ENCODE data around the gene RNF13. TPM values are rescaled to one million over a fixed set of nuclear protein-coding genes. Genes with fewer than 3 reads are reported as not detected.

RNF13 gene
- total RNA-seq, 4 donors from 2014 or later: 62.3 to 106 (median 91.1) TPM

DNA sequence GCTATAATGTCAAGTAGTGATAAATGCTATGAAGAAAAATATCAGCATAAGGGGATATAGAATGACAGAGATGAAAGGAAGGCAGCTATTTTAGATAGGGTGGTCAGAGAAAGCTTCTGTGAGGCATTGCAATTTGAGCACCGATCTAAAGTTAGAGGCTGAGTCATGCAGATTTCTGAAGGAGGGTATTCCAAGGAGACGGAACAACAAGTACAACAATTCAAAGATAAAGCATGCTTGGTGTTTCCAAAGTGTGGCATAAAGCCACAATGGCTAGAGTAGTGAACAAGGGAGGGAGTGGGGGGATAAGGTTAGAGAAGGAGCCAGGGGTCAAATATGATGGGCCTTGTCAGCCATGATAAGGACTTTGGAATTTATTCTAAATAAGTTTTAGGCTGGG is 85.8 kb downstream of the RNF13 start:
- TF ChIP-seq, protein P1, sequence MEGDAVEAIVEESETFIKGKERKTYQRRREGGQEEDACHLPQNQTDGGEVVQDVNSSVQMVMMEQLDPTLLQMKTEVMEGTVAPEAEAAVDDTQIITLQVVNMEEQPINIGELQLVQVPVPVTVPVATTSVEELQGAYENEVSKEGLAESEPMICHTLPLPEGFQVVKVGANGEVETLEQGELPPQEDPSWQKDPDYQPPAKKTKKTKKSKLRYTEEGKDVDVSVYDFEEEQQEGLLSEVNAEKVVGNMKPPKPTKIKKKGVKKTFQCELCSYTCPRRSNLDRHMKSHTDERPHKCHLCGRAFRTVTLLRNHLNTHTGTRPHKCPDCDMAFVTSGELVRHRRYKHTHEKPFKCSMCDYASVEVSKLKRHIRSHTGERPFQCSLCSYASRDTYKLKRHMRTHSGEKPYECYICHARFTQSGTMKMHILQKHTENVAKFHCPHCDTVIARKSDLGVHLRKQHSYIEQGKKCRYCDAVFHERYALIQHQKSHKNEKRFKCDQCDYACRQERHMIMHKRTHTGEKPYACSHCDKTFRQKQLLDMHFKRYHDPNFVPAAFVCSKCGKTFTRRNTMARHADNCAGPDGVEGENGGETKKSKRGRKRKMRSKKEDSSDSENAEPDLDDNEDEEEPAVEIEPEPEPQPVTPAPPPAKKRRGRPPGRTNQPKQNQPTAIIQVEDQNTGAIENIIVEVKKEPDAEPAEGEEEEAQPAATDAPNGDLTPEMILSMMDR (IDR thresholded peaks at IDR 0.05): no peak
- TF ChIP-seq EP300 (IDR thresholded peaks at IDR 0.05) (no peak), POLR2AphosphoS5 (IDR thresholded peaks at IDR 0.05) (no peak), POLR2A (IDR thresholded peaks at IDR 0.05) (no peak)
- Histone ChIP-seq H3K27ac (no peak overlapping the region), H3K27me3 (no peaks in the 10 kb centered on the region), H3K36me3 (peaks cover 0 to 10% of the 10 kb centered on the region in 2 donors), H3K4me1 (peaks cover 0 to 30% (median 0%) of the 10 kb centered on the region in 3 donors), H3K4me3 (no peak overlapping the region), H3K9me3 (no peaks in the 10 kb centered on the region)
- no peak for ATAC-seq
- 31 to 41% methylated on average over 2 of the region's 2 CpGs for WGBS, 2 donors (ENCODE audit: low coverage in 1 of 2)

DNA sequence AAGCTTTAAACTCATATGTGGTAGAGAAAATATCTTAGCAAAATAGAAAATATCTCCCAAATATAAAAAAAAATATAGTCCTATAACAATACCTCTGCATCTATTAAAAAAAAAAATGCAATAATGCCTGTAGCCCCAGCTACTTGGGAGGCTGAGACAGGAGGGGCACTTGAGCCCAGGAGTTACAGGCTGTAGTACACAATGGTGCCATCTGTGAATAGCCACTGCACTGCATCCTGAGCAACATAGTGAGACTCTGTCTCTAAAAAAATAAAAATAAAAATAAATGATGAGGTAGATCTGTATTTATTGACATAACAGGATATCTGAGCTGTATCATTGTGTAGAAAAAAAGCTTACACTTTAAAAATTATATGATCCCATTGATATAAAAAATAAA is 87.3 kb downstream of the RNF13 start:
- Histone ChIP-seq H3K4me3 (no peak overlapping the region), H3K9me3 (no peaks in the 10 kb centered on the region), H3K4me1 (peaks cover 0 to 17% (median 0%) of the 10 kb centered on the region in 3 donors), H3K27me3 (no peaks in the 10 kb centered on the region), H3K36me3 (peaks cover 0 to 10% of the 10 kb centered on the region in 2 donors), H3K27ac (no peak overlapping the region)
- TF ChIP-seq EP300 (IDR thresholded peaks at IDR 0.05) (no peak), POLR2A (IDR thresholded peaks at IDR 0.05) (no peak), POLR2AphosphoS5 (IDR thresholded peaks at IDR 0.05) (no peak)
- TF ChIP-seq, protein P1 (IDR thresholded peaks at IDR 0.05): no peak
- no peak for ATAC-seq

DNA sequence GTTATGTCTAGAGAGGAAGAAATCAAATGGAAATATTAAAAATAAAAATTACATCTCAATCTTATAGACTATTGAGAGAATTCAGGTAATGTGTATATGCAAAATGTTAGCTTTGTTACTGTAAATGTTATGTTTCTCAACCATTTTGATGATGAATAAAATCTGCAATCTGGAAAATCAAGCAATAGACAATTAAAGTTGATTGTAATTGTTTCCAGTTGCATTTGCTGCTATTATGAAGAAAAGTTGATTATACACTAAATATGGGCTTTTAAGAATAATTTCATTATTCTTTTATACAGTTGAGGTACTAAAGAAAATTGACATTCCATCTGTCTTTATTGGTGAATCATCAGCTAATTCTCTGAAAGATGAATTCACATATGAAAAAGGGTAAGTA is 88.8 kb downstream of the RNF13 start:
- TF ChIP-seq, protein P1 (IDR thresholded peaks at IDR 0.05): no peak
- no peak for TF ChIP-seq EP300 (IDR thresholded peaks at IDR 0.05)
- TF ChIP-seq POLR2A (IDR thresholded peaks at IDR 0.05): no peak
- no peak for TF ChIP-seq POLR2AphosphoS5 (IDR thresholded peaks at IDR 0.05)
- Histone ChIP-seq H3K4me1 (peaks cover 0 to 17% (median 0%) of the 10 kb centered on the region in 3 donors), H3K27ac (no peak overlapping the region), H3K27me3 (no peaks in the 10 kb centered on the region), H3K9me3 (no peaks in the 10 kb centered on the region), H3K36me3 (peaks cover 0 to 6% of the 10 kb centered on the region in 2 donors), H3K4me3 (no peak overlapping the region)
- no peak for ATAC-seq

DNA sequence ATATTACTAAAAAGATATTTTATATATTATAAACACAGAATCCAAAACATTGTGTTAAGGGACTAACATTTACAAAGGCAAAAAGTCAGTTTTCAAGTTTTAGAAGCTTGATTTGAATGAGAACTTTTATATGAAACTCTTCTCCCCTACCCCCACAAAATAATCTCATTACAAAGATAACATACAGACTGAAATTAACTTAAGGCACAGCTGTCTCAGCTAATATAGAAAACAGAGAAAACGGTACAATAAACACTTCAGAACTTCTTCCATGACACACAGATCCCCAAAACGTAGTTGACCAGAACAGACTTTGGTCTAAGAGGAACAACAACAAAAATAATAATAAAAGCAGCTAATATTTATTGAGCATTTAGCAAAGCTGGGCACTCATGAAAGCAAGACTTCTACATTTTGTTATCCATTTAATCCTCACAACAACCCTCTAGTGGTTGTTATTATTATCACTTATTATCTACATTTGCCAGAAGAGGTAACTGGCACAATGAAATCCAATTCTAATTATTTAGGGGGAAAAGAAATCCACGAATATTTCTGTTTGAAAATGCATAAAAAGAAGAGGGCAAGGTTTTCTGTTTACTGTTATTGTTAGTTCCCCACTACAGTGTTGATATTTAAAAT is 89.6 kb downstream of the RNF13 start:
- Histone ChIP-seq H3K27ac (no peak overlapping the region), H3K27me3 (no peaks in the 10 kb centered on the region), H3K9me3 (no peaks in the 10 kb centered on the region), H3K4me3 (no peak overlapping the region), H3K4me1 (peaks cover 0 to 17% (median 0%) of the 10 kb centered on the region in 3 donors), H3K36me3 (peaks cover 0 to 4% of the 10 kb centered on the region in 2 donors)
- TF ChIP-seq EP300 (IDR thresholded peaks at IDR 0.05) (no peak), POLR2AphosphoS5 (IDR thresholded peaks at IDR 0.05) (no peak), POLR2A (IDR thresholded peaks at IDR 0.05) (no peak)
- TF ChIP-seq, protein P1 (IDR thresholded peaks at IDR 0.05): peak in 1 of 4 experiments; percentile 14
- WGBS, 2 donors (ENCODE audit: low coverage in 1 of 2): 68 to 80% methylated on average over 3 of the region's 3 CpGs
- no peak for ATAC-seq

DNA sequence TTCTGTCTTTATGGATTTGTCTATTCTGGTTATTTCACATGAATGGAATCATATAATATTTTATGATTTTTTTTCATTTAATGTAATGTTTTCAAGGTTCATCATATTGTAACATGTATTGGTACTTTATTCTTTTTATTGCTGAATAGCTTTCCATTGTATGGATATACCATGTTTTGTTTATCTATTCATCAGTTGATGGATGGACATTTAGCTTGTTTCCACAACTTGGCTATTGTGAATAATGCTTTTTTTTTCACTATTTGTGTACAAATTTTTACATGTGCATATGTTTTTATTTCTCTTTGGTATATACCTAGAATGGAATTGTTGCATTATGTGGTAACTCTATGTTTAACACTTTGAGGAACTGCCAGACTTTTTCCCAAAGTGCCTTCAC is 93.0 kb downstream of the RNF13 start:
- H3K9me3 ChIP-seq: no peaks in the 10 kb centered on the region
- no peaks in the 10 kb centered on the region for H3K36me3 ChIP-seq
- H3K4me3 ChIP-seq: no peak overlapping the region
- H3K27ac ChIP-seq: no peak overlapping the region
- no peaks in the 10 kb centered on the region for H3K27me3 ChIP-seq
- TF ChIP-seq EP300 (IDR thresholded peaks at IDR 0.05) (no peak), POLR2AphosphoS5 (IDR thresholded peaks at IDR 0.05) (no peak), POLR2A (IDR thresholded peaks at IDR 0.05) (no peak)
- TF ChIP-seq, protein P1 (IDR thresholded peaks at IDR 0.05): no peak
- peaks cover 0 to 5% (median 0%) of the 10 kb centered on the region in 3 donors for H3K4me1 ChIP-seq
- no peak for ATAC-seq
